Measurements from ENCODE around the gene ORAI3. TPM values are rescaled to one million over a fixed set of nuclear protein-coding genes. Genes with fewer than 3 reads are reported as not detected.

ORAI3 gene
- total and polyA plus RNA-seq, 2 of the 13 experiments (the other 11 are each of a cell fraction or from before 2014, with no cell fraction given): 11.4 to 32.0 TPM

DNA sequence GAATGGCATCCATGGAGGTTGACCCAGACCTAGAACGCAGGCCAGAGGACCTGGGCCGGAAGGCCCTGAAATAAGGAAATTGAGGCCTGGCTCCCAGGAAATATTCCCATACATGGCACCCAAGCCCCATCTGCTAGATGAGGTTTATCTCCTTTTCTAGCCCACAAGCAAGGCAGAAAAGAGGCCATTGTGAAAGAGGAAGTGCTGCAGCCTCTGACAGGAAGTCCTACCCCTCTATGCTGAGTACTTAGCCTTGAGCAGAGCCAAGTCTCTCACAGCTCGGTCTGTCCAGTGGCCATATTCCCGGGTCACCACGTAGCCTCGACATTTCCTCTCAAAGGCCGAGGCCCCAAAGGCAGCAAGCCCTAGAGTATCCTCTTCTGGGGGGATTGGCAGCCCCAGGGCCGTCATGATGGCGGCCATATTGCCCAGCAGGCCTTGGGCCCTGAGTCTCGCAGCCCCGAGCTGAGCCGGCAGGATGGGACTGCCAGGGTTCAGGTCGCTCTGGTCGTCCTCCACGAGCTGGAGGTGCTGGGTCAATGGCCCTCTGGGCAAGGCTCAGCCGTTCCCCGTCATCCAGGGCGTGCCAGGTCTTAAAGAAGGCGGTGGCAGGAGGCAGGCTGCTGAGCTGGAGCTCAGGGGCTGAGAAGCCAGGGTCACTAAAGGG lies 44.6 kb upstream of the ORAI3 start (continued):
- TF ChIP-seq GABPB1 (CRISPR knock-in tag; IDR thresholded peaks at IDR 0.05): no peak; the same call in none of the 2 replicates
- no peak for TF ChIP-seq MAFG (CRISPR knock-in tag; IDR thresholded peaks at IDR 0.05)
- TF ChIP-seq ZNF138 (CRISPR knock-in tag; IDR thresholded peaks at IDR 0.05; ENCODE audit: low read depth): no peak
- no peak for TF ChIP-seq ZSCAN20 (CRISPR knock-in tag; IDR thresholded peaks at IDR 0.05; ENCODE audit: borderline replicate concordance)
- TF ChIP-seq, protein P1, sequence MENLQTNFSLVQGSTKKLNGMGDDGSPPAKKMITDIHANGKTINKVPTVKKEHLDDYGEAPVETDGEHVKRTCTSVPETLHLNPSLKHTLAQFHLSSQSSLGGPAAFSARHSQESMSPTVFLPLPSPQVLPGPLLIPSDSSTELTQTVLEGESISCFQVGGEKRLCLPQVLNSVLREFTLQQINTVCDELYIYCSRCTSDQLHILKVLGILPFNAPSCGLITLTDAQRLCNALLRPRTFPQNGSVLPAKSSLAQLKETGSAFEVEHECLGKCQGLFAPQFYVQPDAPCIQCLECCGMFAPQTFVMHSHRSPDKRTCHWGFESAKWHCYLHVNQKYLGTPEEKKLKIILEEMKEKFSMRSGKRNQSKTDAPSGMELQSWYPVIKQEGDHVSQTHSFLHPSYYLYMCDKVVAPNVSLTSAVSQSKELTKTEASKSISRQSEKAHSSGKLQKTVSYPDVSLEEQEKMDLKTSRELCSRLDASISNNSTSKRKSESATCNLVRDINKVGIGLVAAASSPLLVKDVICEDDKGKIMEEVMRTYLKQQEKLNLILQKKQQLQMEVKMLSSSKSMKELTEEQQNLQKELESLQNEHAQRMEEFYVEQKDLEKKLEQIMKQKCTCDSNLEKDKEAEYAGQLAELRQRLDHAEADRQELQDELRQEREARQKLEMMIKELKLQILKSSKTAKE (CRISPR knock-in tag; IDR thresholded peaks at IDR 0.05; ENCODE audit: borderline replicate concordance): no peak
- peak; percentile 30 for TF ChIP-seq IKZF4 (CRISPR knock-in tag; IDR thresholded peaks at IDR 0.05; ENCODE audit: borderline replicate concordance, low read depth, not compliant biosample characterization)
- TF ChIP-seq, protein P2, sequence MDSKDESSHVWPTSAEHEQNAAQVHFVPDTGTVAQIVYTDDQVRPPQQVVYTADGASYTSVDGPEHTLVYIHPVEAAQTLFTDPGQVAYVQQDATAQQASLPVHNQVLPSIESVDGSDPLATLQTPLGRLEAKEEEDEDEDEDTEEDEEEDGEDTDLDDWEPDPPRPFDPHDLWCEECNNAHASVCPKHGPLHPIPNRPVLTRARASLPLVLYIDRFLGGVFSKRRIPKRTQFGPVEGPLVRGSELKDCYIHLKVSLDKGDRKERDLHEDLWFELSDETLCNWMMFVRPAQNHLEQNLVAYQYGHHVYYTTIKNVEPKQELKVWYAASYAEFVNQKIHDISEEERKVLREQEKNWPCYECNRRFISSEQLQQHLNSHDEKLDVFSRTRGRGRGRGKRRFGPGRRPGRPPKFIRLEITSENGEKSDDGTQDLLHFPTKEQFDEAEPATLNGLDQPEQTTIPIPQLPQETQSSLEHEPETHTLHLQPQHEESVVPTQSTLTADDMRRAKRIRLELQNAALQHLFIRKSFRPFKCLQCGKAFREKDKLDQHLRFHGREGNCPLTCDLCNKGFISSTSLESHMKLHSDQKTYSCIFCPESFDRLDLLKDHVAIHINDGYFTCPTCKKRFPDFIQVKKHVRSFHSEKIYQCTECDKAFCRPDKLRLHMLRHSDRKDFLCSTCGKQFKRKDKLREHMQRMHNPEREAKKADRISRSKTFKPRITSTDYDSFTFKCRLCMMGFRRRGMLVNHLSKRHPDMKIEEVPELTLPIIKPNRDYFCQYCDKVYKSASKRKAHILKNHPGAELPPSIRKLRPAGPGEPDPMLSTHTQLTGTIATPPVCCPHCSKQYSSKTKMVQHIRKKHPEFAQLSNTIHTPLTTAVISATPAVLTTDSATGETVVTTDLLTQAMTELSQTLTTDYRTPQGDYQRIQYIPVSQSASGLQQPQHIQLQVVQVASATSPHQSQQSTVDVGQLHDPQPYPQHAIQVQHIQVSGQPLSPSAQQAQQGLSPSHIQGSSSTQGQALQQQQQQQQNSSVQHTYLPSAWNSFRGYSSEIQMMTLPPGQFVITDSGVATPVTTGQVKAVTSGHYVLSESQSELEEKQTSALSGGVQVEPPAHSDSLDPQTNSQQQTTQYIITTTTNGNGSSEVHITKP (CRISPR knock-in tag; IDR thresholded peaks at IDR 0.05; ENCODE audit: low read depth): no peak
- TF ChIP-seq ZNF484 (CRISPR knock-in tag; IDR thresholded peaks at IDR 0.05; ENCODE audit: borderline replicate concordance, low read depth): no peak
- TF ChIP-seq, protein P3, sequence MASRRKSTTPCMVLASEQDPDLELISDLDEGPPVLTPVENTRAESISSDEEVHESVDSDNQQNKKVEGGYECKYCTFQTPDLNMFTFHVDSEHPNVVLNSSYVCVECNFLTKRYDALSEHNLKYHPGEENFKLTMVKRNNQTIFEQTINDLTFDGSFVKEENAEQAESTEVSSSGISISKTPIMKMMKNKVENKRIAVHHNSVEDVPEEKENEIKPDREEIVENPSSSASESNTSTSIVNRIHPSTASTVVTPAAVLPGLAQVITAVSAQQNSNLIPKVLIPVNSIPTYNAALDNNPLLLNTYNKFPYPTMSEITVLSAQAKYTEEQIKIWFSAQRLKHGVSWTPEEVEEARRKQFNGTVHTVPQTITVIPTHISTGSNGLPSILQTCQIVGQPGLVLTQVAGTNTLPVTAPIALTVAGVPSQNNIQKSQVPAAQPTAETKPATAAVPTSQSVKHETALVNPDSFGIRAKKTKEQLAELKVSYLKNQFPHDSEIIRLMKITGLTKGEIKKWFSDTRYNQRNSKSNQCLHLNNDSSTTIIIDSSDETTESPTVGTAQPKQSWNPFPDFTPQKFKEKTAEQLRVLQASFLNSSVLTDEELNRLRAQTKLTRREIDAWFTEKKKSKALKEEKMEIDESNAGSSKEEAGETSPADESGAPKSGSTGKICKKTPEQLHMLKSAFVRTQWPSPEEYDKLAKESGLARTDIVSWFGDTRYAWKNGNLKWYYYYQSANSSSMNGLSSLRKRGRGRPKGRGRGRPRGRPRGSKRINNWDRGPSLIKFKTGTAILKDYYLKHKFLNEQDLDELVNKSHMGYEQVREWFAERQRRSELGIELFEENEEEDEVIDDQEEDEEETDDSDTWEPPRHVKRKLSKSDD (CRISPR knock-in tag; IDR thresholded peaks at IDR 0.05; ENCODE audit: low read depth): no peak
- TF ChIP-seq MAFF (IDR thresholded peaks at IDR 0.05; ENCODE audit: low read depth, low read length): no peak
- TF ChIP-seq ARID2 (CRISPR knock-in tag; IDR thresholded peaks at IDR 0.05; ENCODE audit: borderline replicate concordance): no peak
- TF ChIP-seq, protein P4, sequence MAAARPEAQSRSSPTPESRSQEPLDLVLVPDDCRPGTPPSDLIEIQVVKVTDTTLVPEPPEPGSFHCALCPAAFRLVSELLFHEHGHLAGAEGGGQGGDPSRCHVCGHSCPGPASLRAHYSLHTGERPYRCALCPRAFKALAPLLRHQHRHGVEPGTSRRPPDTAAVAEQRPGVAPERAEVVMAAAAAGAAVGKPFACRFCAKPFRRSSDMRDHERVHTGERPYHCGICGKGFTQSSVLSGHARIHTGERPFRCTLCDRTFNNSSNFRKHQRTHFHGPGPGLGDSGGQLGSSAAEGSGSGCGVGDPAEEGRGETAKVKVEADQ (CRISPR knock-in tag; IDR thresholded peaks at IDR 0.05; ENCODE audit: borderline replicate concordance): no peak
- no peak for TF ChIP-seq ZNF292 (CRISPR knock-in tag; IDR thresholded peaks at IDR 0.05; ENCODE audit: borderline replicate concordance, low read depth)
- TF ChIP-seq ATF7 (IDR thresholded peaks at IDR 0.05): no peak
- no peak for TF ChIP-seq ATF7 (CRISPR knock-in tag; IDR thresholded peaks at IDR 0.05)
- TF ChIP-seq PAF1 (CRISPR knock-in tag; IDR thresholded peaks at IDR 0.05): no peak
- TF ChIP-seq ZNF260 (CRISPR knock-in tag; IDR thresholded peaks at IDR 0.05; ENCODE audit: borderline replicate concordance, low read depth): no peak
- TF ChIP-seq ZNF577 (CRISPR knock-in tag; IDR thresholded peaks at IDR 0.05; ENCODE audit: borderline replicate concordance, low read depth): no peak
- no peak for TF ChIP-seq NCOA1 (CRISPR knock-in tag; IDR thresholded peaks at IDR 0.05)
